IMR-90 (cell line): ENCODE measurements around the gene MPP1. TPM values are rescaled to one million over a fixed set of nuclear protein-coding genes. Genes with fewer than 3 reads are reported as not detected.

Source experiments
- ATAC-seq: fragments of 200-7000 bp; cut with Tn5 transposase; 2 replicates; pipeline ENCODE4 v1.9.1; 2020; ENCODE audit warnings: low read depth, mild to moderate bottlenecking, moderate library complexity
- BruUV-seq: library from RNA; stranded (reverse); fragments of 400-500 nt; replicated peaks from 2 replicates; lab custom pipeline; 2021; lab: Mats Ljungman, UMichigan
- CTCF ChIA-PET: fragments of 300-600 bp; formaldehyde crosslinking; extraction: SDS; loops from one replicate; lab custom pipeline; 2021; ENCODE audit warnings: antibody characterized with exemption; lab: Yijun Ruan, JAX
- POLR2A ChIA-PET: fragments of 300-600 bp; sonication (Branson Sonifier 250); formaldehyde crosslinking; loops from one replicate; lab custom pipeline; 2022; ENCODE audit warnings: antibody characterized with exemption; ENCODE audit not compliant: unreplicated experiment; lab: Charles Lee
- DNase-seq: peaks from one replicate; pipeline ENCODE4 v3.0.0; 2013
- H2AFZ ChIP-seq: replicated peaks from 2 replicates; pipeline ENCODE3; 2013; ENCODE audit warnings: low read length, mild to moderate bottlenecking; ENCODE audit not compliant: poor library complexity
- H2AK5ac ChIP-seq: 2 replicates; pipeline ENCODE4 v1.6.1; 2013; ENCODE audit warnings: low read depth, low read length, inconsistent platforms
- H2AK9ac ChIP-seq: replicated peaks from 2 replicates; pipeline ENCODE3; 2013; ENCODE audit warnings: mild to moderate bottlenecking, low read depth, low read length, moderate library complexity; ENCODE audit not compliant: poor library complexity
- H2BK120ac ChIP-seq: 2 replicates; pipeline ENCODE4 v1.6.1; 2013; ENCODE audit warnings: low read depth, low read length, inconsistent platforms
- H2BK15ac ChIP-seq: 3 replicates; pipeline ENCODE4 v1.6.1; 2013; ENCODE audit warnings: low read depth, low read length, inconsistent platforms
- H2BK20ac ChIP-seq: 2 replicates; pipeline ENCODE4 v1.6.1; 2013; ENCODE audit warnings: low read depth, mild to moderate bottlenecking, inconsistent platforms, low read length, moderate library complexity
- H2BK5ac ChIP-seq: 2 replicates; pipeline ENCODE4 v1.6.1; 2013; ENCODE audit warnings: mild to moderate bottlenecking, low read depth, low read length, inconsistent platforms; ENCODE audit not compliant: poor library complexity, severe bottlenecking
- H3K14ac ChIP-seq: replicated peaks from 2 replicates; pipeline ENCODE4 v1.6.1; 2013; ENCODE audit warnings: low read depth, low read length, inconsistent platforms
- H3K18ac ChIP-seq: 2 replicates; pipeline ENCODE4 v1.6.1; 2013; ENCODE audit warnings: low read depth, low read length, control low read depth
- H3K23ac ChIP-seq: 2 replicates; pipeline ENCODE4 v1.6.1; 2013; ENCODE audit warnings: low read depth, low read length, inconsistent platforms
- H3K27ac ChIP-seq: 2 replicates; pipeline ENCODE4 v1.5.1; 2013; ENCODE audit warnings: mild to moderate bottlenecking, control low read depth, low read length; ENCODE audit not compliant: insufficient read depth
- H3K27me3 ChIP-seq: 2 replicates; pipeline ENCODE4 v1.6.1; 2013; ENCODE audit warnings: low read length; ENCODE audit not compliant: control insufficient read depth, insufficient read depth
- H3K36me3 ChIP-seq: 2 replicates; pipeline ENCODE4 v1.6.1; 2013; ENCODE audit warnings: low read length, mixed read lengths; ENCODE audit not compliant: control insufficient read depth, insufficient read depth
- H3K4ac ChIP-seq: 2 replicates; pipeline ENCODE4 v1.6.1; 2013; ENCODE audit warnings: low read depth, low read length, inconsistent platforms
- H3K4me1 ChIP-seq: 2 replicates; pipeline ENCODE4 v1.6.1; 2013; ENCODE audit warnings: low read length, mixed read lengths; ENCODE audit not compliant: control insufficient read depth, insufficient read depth
- H3K4me2 ChIP-seq: 2 replicates; pipeline ENCODE4 v1.6.1; 2013; ENCODE audit warnings: low read depth, mild to moderate bottlenecking, control low read depth, low read length, moderate library complexity
- H3K4me3 ChIP-seq: 2 replicates; pipeline ENCODE4 v1.5.1; 2013; ENCODE audit warnings: low read depth, mild to moderate bottlenecking, control low read depth, low read length, moderate library complexity; ENCODE audit not compliant: insufficient read depth
- H3K56ac ChIP-seq: 2 replicates; pipeline ENCODE4 v1.6.1; 2013; ENCODE audit warnings: low read length, inconsistent platforms; ENCODE audit not compliant: insufficient read depth; ENCODE audit errors: extremely low read depth
- H3K79me1 ChIP-seq, 2 experiments: 2 replicates each; pipeline ENCODE4 v1.6.1; 2013; ENCODE audit warnings: low read length in 2 of 2, inconsistent platforms in 1 of 2, low read depth in 1 of 2
- H3K9ac ChIP-seq: 2 replicates; pipeline ENCODE4 v1.6.1; 2013; ENCODE audit warnings: low read depth, low read length, control low read depth
- H3K9me1 ChIP-seq: 2 replicates; pipeline ENCODE4 v1.6.1; 2013; ENCODE audit warnings: low read length, inconsistent platforms; ENCODE audit not compliant: insufficient read depth
- H3K9me3 ChIP-seq: 2 replicates; pipeline ENCODE4 v1.6.1; 2013; ENCODE audit warnings: low read length; ENCODE audit not compliant: control insufficient read depth, insufficient read depth
- H4K20me1 ChIP-seq: 2 replicates; pipeline ENCODE4 v1.6.1; 2013; ENCODE audit warnings: low read length, inconsistent platforms; ENCODE audit not compliant: insufficient read depth
- H4K5ac ChIP-seq: 2 replicates; pipeline ENCODE4 v1.6.1; 2013; ENCODE audit warnings: mild to moderate bottlenecking, low read depth, low read length, control low read depth
- H4K8ac ChIP-seq, 2 experiments: 2 replicates each; pipeline ENCODE4 v1.6.1; 2013; ENCODE audit warnings: low read depth in 2 of 2, low read length in 2 of 2, control low read depth in 1 of 2, inconsistent platforms in 1 of 2
- H4K91ac ChIP-seq: 2 replicates; pipeline ENCODE4 v1.6.1; 2013; ENCODE audit warnings: low read depth, low read length, inconsistent platforms; ENCODE audit not compliant: insufficient read depth
- CHD1 ChIP-seq: IDR thresholded peaks from 2 replicates; pipeline ENCODE4 v1.6.1; 2012; ENCODE audit warnings: low read depth, low read length, improper control_type of control experiment
- MXI1 ChIP-seq: IDR thresholded peaks from 2 replicates; pipeline ENCODE4 v1.6.1; 2012; ENCODE audit warnings: low read depth, mild to moderate bottlenecking, low read length, moderate library complexity, borderline replicate concordance
- RCOR1 ChIP-seq: IDR thresholded peaks from 2 replicates; pipeline ENCODE4 v1.6.1; 2012; ENCODE audit warnings: mild to moderate bottlenecking, low read length, improper control_type of control experiment; ENCODE audit not compliant: insufficient replicate concordance
- RFX5 ChIP-seq: IDR thresholded peaks from 2 replicates; pipeline ENCODE4 v1.8.0; 2012; ENCODE audit warnings: low read depth, mild to moderate bottlenecking, low read length, moderate library complexity
- WGBS, 2 experiments: methylation state at CpG; one replicate each; pipeline versions ENCODE4 v1.1.5 to v1.1.7; 2013; ENCODE audit warnings: missing lambda C conversion rate in 2 of 2; ENCODE audit not compliant: insufficient read length in 1 of 2; ENCODE audit errors: extremely low coverage in 2 of 2; 5-methylcytosine and 5-hydroxymethylcytosine counted together
- dilution Hi-C: fragments of 300-500 bp; cut with HindIII; formaldehyde crosslinking; loops from one replicate; pipeline ENCODE4 v1.14.3; 2018; ENCODE audit warnings: low sequenced_read_pairs; ENCODE audit not compliant: unreplicated experiment
- in situ Hi-C: fragments of 300-500 bp; cut with MboI; formaldehyde crosslinking; loops from 3 replicates; pipeline ENCODE4 v1.14.3; 2019; ENCODE audit warnings: low sequenced_read_pairs, inconsistent platforms, mixed read lengths
- intact Hi-C: fragments of 100-400 bp; cut with micrococcal nuclease; formaldehyde crosslinking; loops from 2 replicates; pipeline ENCODE4 v1.10.0; 2022
- polyA plus RNA-seq, 3 experiments: library from polyadenylated mRNA; depleted of rRNA; stranded (reverse); fragments of >200 nt; gene quantifications; 2 replicates each; pipeline ENCODE4 v1.2.3, GENCODE V29; 2012; ENCODE audit warnings: low replicate concordance in 1 of 3
- total RNA-seq: library from RNA; depleted of rRNA; stranded (reverse); fragments of >200 nt; gene quantifications from 2 replicates; pipeline ENCODE4 v1.2.3, GENCODE V29; 2012

MPP1 gene
- total and polyA plus RNA-seq, 2 of the 4 experiments (the other 2 are of a cell fraction), result 35.2 to 43.0 TPM

DNA sequence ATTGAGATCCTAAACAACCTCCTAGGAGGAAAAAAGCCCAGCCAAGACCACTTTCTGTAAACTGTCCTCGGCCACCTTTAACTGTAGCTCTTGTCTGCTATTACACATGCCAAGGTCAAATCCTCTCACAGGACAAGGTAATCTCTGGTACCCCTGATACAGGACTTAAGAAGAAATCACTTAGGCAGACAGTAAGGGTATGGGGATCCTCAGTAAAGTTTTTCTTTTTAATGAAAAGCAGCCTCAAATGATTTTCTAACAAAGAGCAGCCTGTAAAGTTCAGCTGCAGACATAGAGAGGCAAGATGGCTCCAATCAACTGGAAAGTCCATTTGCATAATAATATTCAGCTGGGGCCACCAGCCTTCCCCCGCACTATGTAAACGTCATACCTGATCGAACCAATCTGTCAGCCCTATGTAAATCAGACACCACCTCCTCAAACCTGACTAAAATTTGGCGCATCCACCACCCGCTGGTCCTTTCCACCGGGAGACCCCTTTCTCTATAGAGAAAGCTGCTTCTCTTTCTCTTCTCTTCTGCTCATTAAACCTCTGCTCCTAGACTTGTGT is 14.6 kb upstream of the MPP1 start:
- BruUV-seq, result no TSS peak
- CTCF ChIA-PET, result interaction anchor here (0.6 kb wide), 2 partner anchors 14 to 70 kb away, joined by 3 to 5 read pairs; no protein-coding TSS in a partner anchor
- WGBS, 2 experiments, result 78% methylated on average over 6 of the region's 7 CpGs; no CpG with 5 or more reads in 1 of the 2 experiments

More for the DNA sequence above, 14.6 kb upstream of the MPP1 start:
- no peaks in the 10 kb centered on the region for H3K9me1 ChIP-seq
- in situ Hi-C loops, result no loop called here
- H3K18ac ChIP-seq, result no peak overlapping the region
- intact Hi-C loops, result no loop called here
- DNase-seq, result no peak
- H3K9ac ChIP-seq, result no peak overlapping the region
- peaks cover 1% of the 10 kb centered on the region; the same call in 1 of the 2 replicates for H3K4me1 ChIP-seq
- H2BK5ac ChIP-seq, result no peak overlapping the region
- H3K4ac ChIP-seq, result no peak overlapping the region
- no peak overlapping the region for H2AK5ac ChIP-seq
- H2AK9ac ChIP-seq, result no peak overlapping the region
- H2AFZ ChIP-seq, result no peak overlapping the region
- H3K79me1 ChIP-seq, result no peaks in the 10 kb centered on the region
- H4K20me1 ChIP-seq, result no peaks in the 10 kb centered on the region
- no peak overlapping the region for H3K56ac ChIP-seq
- H3K27ac ChIP-seq, result no peak overlapping the region
- ATAC-seq, result no peak
- H4K91ac ChIP-seq, result no peak overlapping the region
- no peak overlapping the region for H3K23ac ChIP-seq
- H3K27me3 ChIP-seq, result 0 out of 2 replicates have a peak, but pooled peaks cover 1% of the 10 kb centered on the region
- no peak overlapping the region for H4K5ac ChIP-seq
- H2BK15ac ChIP-seq, result no peak overlapping the region
- no peaks in the 10 kb centered on the region for H3K36me3 ChIP-seq
- no peak overlapping the region for H2BK120ac ChIP-seq
- no peak overlapping the region for H2BK20ac ChIP-seq
- dilution Hi-C loops, result no loop called here
- H4K8ac ChIP-seq, result no peak overlapping the region
- no peak overlapping the region for H3K4me3 ChIP-seq
- H3K9me3 ChIP-seq, result no peaks in the 10 kb centered on the region
- H3K4me2 ChIP-seq, result no peak overlapping the region
- POLR2A ChIA-PET, result no interaction called here
- H3K14ac ChIP-seq, result no peak overlapping the region
- no peak for TF ChIP-seq RFX5
- TF ChIP-seq CHD1, result no peak
- TF ChIP-seq MXI1, result no peak
- TF ChIP-seq RCOR1, result no peak
